Measurements from ENCODE around the gene RAB31.

RAB31 gene

GRCh38 chr18:9827211-9827792 lies 119.2 kb downstream of the RAB31 start:
- no peak overlapping the region for H3K4me3 ChIP-seq (ENCODE audit: low read depth, low read length)
- TF ChIP-seq, protein P1, sequence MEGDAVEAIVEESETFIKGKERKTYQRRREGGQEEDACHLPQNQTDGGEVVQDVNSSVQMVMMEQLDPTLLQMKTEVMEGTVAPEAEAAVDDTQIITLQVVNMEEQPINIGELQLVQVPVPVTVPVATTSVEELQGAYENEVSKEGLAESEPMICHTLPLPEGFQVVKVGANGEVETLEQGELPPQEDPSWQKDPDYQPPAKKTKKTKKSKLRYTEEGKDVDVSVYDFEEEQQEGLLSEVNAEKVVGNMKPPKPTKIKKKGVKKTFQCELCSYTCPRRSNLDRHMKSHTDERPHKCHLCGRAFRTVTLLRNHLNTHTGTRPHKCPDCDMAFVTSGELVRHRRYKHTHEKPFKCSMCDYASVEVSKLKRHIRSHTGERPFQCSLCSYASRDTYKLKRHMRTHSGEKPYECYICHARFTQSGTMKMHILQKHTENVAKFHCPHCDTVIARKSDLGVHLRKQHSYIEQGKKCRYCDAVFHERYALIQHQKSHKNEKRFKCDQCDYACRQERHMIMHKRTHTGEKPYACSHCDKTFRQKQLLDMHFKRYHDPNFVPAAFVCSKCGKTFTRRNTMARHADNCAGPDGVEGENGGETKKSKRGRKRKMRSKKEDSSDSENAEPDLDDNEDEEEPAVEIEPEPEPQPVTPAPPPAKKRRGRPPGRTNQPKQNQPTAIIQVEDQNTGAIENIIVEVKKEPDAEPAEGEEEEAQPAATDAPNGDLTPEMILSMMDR (IDR thresholded peaks at IDR 0.05; ENCODE audit: low read depth, low read length), result no peak

- no peak overlapping the region for H3K4me3 ChIP-seq (ENCODE audit: low read depth, low read length)
- TF ChIP-seq, protein P1 (IDR thresholded peaks at IDR 0.05; ENCODE audit: low read depth, low read length), result no peak
These were observed 119.8 kb downstream of the RAB31 start for GRCh38 chr18:9827793-9828505.

GRCh38 chr18:9828506-9829396 lies 120.7 kb downstream of the RAB31 start:
- H3K4me3 ChIP-seq (ENCODE audit: low read depth, low read length), result no peak overlapping the region
- TF ChIP-seq, protein P1 (IDR thresholded peaks at IDR 0.05; ENCODE audit: low read depth, low read length), result no peak

DNA sequence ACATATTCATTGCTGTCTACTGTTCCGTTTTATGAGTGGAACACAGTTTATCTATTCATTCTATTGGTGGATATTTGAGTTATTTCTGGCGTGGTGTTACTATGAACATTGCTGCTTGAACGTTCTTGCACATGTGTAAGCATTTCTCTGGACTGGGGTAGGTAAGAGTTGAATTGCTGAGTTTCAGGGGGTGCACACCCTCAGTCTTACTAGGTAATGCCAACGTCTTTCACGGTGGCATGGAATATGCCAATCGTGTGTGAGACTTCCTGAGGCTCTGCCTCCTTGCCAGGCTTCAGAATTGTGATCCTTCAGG lies 121.3 kb downstream of the RAB31 start:
- TF ChIP-seq, protein P1 (IDR thresholded peaks at IDR 0.05; ENCODE audit: low read depth, low read length), result no peak

GRCh38 chr18:9831036-9831722 lies 123.1 kb downstream of the RAB31 start:
- TF ChIP-seq, protein P1 (IDR thresholded peaks at IDR 0.05; ENCODE audit: low read depth, low read length), result no peak
- no peak overlapping the region for H3K4me3 ChIP-seq (ENCODE audit: low read depth, low read length)

More for the DNA sequence above, 121.3 kb downstream of the RAB31 start:
- no peak overlapping the region for H3K4me3 ChIP-seq (ENCODE audit: low read depth, low read length)

DNA sequence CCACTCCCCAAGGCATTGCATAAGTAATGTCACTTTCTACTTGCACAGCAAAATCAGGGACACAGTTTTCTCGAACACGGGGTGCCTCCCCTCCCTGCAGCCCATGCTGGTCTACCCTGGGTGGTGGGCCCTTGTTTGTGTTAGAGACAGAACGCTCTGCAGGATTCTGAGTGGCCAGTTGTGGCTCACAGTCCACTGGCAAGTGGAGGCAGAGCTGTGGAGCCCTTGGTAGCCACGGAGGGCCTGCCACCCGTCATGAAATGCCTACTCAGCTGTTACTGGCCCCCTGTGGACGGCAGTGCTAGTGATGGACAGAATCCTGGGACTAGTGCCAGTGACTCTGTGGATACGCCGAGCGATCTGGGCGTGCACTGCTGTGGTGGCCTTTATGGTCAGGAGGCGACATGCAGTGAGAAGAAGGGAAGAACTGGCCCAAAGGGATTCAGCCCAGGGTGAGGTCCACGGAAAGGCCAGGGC lies 123.7 kb downstream of the RAB31 start:
- TF ChIP-seq, protein P1 (IDR thresholded peaks at IDR 0.05; ENCODE audit: low read depth, low read length), result no peak
- no peak overlapping the region for H3K4me3 ChIP-seq (ENCODE audit: low read depth, low read length)

All from WI38 (cell line).